NCI-H82 treated with DMSO at 0.1 percent for 48 hours (cell line): ENCODE data around the gene PSG7.
"Not testable (repeated sequence)": the region's sequence is repeated elsewhere in the genome, so short reads cannot be mapped to it uniquely, and the experiment has no call there.

Experiments used
- DNase-seq: peaks from one replicate; lab custom pipeline; 2025; ENCODE audit not compliant: unreplicated experiment; lab: John Stamatoyannopoulos, UW

Gene PSG7

GRCh38 chr19:42937107-42937506, at the start of gene PSG7:
Gene PSG7 (minus strand): TSS chr19:42937207. CDS start chr19:42937076, 131 bp downstream.
- not testable (repeated sequence) for DNase-seq

DNA sequence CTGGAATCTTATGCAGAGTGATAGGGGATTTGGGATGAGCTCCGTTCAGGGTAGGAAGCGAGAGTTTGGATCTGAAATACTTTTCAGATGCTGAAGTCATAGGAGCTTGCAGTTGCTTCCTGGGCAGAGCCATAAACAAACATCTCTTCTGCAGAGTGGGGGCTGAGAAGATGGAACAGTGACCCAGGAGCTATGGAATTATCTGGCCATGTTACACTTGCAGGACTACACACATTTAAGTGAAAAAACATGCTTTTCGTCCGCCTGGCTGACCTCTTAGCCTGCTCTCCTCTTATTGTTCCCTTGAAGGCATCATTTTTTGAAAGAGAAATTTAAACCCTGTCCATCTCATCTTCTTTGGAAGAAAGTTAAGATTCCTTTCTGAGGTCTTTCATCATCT, 48.6 kb upstream of the PSG7 start:
- DNase-seq: no peak

GRCh38 chr19:42982111-42982510, 45.1 kb upstream of the PSG7 start:
- not testable (repeated sequence) for DNase-seq

DNA sequence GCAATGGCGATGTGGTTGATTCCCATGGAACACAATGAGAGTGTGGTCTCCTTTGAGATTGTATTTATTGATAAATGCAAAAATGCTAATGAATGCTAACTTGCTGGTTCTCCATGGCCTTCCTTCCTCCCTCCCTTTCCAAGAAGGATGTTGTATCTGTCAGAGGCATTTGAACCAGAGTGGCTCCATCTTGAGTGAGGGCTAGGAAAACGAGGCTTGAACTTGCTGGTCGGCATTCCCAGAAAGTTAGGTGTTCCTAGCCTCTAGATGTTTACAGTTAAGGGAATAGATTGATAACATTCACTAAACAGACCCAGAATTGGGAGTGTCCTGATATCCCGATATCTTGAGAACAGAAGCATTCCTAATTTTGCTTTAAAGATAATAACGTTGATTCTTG, 34.4 kb upstream of the PSG7 start:
- DNase-seq: not testable (repeated sequence)

DNA sequence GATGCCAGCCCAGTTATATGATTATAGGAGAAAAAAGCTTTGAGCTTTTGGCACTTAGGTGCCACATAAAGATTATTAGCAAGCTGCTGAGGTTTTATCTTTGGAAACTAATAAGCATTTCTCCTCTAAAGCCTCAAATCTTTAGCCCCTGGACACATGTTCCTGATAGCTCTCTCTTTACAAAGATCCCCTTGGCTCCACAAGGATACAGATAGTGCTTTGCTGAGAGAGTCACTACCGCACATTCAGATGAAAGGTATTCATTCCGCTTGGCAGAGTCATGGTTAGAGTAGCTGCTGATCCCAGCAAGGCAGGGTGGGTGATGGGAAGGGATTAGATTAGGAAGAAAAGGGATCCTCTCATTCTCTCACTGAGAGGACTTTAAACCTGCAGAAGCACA, 28.2 kb upstream of the PSG7 start:
- DNase-seq: no peak

DNA sequence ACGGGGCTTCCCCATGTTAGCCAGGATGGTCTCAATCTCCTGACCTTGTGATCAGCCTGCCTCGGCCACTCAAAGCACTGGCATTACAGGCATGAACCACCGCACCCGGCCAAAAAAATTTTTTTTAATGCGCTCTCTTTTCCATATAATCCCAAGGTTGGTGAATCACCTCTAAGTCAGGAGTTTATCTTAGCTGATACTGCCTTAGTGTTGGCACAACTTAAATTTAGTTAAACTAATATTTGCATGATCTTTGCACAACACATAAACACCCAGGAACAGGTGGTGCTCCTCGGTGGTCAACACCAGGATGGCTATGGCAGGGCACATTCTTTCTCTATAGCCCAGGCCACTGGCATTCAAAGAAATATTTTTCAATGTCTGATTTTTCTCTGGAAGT, 24.1 kb upstream of the PSG7 start:
- no peak for DNase-seq

DNA sequence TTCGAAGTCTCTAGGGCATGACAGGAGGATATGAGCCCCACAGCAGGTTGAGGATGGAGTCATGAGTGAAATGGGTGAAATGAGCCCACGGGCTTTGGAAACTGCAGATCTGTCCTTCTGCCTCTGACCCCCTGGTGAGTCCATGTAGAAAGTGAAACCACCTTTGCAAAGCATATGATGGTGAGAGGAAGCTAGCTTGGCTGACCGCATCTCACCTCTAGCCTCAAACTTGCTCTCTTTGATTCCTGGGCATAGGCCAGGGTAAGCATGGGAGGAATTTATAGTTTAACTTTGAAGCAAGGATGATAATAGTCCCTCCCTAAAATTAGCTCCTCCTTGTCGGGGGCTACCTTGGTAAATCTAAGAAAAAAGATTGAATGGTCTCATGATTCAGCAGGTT, 15.1 kb upstream of the PSG7 start:
- DNase-seq: not testable (repeated sequence)

GRCh38 chr19:42951476-42951875, 14.5 kb upstream of the PSG7 start:
- DNase-seq: not testable (repeated sequence)

- DNase-seq: no peak
Measured at GRCh38 chr19:42942187-42942789, 5.3 kb upstream of the PSG7 start.

DNA sequence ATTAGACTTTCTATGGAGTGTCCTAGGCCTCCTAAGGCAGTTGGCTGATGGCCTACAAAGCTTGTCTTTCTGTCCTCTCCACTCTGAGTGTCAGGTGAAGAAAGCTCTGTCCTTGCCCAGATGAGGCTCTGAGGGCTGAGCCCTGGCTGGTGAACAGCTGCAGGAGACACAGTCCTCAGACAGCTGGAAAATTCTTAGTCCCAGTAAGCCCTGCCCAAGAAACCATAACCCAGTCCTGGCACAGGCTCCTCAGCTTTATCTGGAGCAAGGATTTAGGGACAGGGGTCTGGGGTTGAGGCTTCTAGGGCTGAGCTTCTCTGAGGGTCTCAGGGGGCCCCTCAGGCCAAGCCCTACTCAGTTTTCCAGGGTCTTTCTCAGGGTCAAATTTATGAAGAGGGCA, 2.3 kb downstream of the PSG7 start:
- DNase-seq: not testable (repeated sequence)

GRCh38 chr19:42934183-42934582, 2.8 kb downstream of the PSG7 start:
- DNase-seq: not testable (repeated sequence)

DNA sequence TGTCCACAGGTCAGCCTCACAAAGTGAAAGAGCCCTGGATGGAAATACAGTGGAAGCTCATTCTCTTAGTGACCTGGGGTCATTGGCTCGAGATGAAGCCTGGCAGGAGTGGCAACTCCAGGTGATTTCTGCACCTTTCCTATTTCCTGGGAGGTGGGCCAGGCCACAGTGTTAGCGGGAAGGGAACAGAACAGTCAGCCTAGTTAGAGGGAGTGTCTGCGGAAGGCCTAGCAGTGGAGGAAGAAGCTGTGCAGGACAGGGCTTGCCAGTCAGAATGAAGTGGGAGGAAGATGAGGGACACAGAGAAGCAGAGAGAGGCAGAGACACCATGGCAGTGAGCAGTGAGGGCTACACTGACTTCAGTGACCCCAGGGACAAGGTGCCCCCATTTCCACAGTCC, 3.6 kb downstream of the PSG7 start:
- not testable (repeated sequence) for DNase-seq

DNA sequence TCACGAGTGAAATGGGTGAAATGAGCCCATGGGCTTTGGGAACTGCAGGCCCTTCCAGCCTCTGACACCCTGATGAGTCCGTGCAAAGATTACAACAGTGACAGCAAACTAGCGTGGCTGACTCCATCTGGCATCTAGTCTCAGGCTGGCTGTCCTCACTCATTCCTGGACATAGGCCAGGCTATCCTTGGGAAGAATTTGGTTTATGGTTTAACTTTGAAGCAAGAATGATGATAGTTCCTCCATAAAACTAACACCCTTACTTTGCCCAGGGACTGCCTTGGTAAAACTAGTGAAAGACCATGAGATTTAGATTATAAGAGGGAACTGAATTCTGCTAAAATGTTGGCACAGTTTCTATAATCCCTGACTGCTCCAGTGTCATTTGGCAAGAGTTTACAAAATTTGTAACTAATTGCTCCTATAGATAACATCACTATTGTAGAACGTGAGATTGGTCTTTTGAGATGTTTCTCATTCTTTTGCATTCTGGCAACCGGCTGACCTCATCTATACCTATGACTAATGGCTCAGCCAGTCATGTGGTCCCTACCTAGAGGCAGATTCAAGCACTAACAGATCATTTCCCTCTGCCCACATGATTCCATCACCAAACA, 4.4 kb downstream of the PSG7 start:
- not testable (repeated sequence) for DNase-seq

- DNase-seq: not testable (repeated sequence)
Measured at GRCh38 chr19:42930214-42930613, 6.8 kb downstream of the PSG7 start.

- no peak for DNase-seq
Measured at GRCh38 chr19:42928896-42929295, 8.1 kb downstream of the PSG7 start.

DNA sequence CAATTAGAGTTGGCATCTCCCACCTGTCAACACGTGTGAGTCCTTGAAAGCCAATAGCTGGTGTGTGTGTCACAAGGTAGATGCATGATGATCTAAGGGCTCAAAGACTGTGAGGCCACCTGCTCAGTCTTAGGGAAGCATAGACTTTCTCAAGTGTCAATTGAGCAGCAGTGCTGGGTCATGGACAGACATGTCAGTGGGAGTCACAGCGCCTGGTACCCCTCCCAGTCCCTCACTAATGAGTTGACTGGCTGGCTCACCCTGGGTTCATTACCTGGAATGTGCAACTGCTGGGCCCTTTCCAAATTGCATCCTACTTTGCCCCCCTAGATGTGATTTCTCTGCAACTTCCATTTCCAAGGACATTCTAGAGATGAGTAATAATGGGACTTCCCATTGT, 10.2 kb downstream of the PSG7 start:
- no peak for DNase-seq

DNA sequence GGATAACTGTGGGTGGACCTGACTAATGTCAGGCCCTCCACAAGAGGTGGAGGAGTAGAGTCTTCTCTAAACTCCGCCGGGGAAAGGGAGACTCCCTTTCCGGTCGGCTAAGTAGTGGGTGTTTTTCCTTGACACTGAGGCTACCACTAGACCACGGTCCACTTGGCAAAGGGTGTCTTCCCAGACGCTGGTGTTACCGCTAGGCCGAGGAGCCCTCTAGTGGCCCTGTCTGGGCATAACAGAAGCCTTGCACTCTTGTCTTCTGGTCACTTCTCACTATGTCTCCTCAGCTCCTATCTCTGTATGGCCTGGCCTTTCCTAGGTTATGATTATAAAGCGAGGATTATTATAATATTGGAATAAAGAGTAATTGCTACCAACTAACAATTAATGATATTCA, 13.9 kb downstream of the PSG7 start:
- not testable (repeated sequence) for DNase-seq

DNA sequence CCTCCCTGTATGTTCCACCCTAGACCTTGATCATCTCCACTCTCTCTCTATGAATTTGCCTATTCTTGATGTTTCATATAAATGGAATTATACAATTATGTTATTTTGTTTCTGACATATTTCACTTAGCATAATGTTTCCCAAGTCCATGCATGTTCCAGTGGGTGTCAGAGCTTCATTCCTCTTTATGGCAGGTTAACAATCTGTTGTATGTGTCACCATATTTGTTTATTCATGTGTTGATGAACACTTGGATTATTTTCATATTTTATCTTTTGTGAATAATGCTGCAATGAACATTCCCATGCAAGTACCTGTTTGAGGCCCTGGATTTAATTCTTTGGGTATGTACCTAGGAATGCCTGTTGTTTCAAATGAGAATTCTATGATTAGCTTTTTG, 16.0 kb downstream of the PSG7 start:
- DNase-seq: not testable (repeated sequence)

- DNase-seq: no peak
Measured at GRCh38 chr19:42919757-42920079, 17.3 kb downstream of the PSG7 start.

DNA sequence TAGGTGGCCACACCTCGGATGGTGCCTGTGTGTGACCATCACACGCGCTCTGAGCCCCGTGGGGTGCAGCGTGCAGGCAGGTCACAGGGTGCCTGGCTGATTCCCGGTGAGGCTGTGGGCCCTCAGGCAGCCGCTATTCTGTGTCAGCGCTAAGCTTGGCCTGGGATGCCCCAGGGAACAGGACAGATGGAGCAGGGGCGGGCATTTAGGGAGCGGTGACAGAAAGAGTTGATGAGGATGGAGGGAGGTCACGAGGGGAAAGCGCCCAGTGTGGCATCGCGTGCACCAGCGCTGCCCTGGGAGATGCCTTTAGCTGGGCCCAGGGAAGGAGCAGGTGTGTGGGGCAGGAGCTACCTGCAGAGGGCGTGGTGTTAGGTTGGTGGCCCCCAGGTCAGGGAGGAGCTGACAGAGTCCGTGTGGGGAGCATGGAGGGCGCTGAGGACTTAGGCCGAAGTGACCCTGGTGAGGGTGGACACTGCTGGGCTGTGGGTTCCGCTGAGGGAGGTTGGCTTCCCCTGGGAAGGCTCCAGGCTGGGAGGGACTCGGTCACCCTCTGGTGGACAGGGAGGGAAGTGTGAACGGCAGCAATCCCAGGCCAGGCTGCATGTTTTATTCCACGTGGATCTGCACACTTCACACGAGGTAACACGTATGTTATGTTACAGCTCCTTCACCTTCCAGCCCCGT, 17.8 kb downstream of the PSG7 start:
- DNase-seq: not testable (repeated sequence)

GRCh38 chr19:42918377-42919069, 18.5 kb downstream of the PSG7 start:
- DNase-seq: not testable (repeated sequence)

DNA sequence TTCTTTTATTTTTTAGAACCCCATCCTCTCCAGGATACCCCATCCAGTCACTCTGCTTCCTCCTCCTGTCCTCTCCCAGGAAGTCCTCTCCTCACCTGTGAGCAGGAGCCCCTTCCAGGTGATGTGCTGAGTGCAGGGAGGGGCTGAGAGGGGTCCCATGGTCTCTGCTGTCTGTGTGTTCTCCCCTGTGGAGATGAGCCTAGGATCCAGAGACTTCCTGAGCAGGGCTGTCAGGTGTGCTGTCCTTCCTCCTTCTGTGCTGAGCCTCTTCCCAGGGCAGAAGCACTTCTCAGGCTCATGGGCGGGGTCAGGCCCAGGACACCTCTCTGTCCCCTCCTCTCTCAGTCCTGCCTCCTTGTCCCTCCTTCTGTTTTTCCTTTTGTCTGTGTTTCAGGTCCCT, 19.4 kb downstream of the PSG7 start, which contains the start of gene PSG6:
TSS of gene PSG6 (minus strand) at position 261 of the 400 bp plus-strand sequence. CDS start at position 159, 102 bp downstream.
- not testable (repeated sequence) for DNase-seq
